Trophoblast cell (in vitro differentiated cells and primary cell): ENCODE data around the gene KRTAP10-9.
"Not testable (repeated sequence)": the region's sequence is repeated elsewhere in the genome, so short reads cannot be mapped to it uniquely, and the experiment has no call there.

ENCODE experiments used
- DNase-seq, 2 donors: peaks; one replicate each; pipeline ENCODE4 v3.0.0-alpha.2; 2016
- H2AFZ ChIP-seq: 2 replicates; pipeline ENCODE4 v1.6.1; 2013; ENCODE audit warnings: low read length, moderate library complexity, mild to moderate bottlenecking; ENCODE audit not compliant: insufficient read depth, poor library complexity
- H2AK5ac ChIP-seq: 2 replicates; pipeline ENCODE4 v1.6.1; 2013; ENCODE audit warnings: mild to moderate bottlenecking, low read length
- H2BK120ac ChIP-seq: 2 replicates; pipeline ENCODE4 v1.6.1; 2013; ENCODE audit warnings: low read length, mild to moderate bottlenecking, moderate library complexity; ENCODE audit not compliant: insufficient read depth, poor library complexity
- H2BK12ac ChIP-seq: 2 replicates; pipeline ENCODE4 v1.6.1; 2013; ENCODE audit warnings: mild to moderate bottlenecking, low read length, moderate library complexity
- H2BK5ac ChIP-seq: 2 replicates; pipeline ENCODE4 v1.6.1; 2013; ENCODE audit warnings: low read length, low read depth, moderate library complexity, mild to moderate bottlenecking; ENCODE audit not compliant: poor library complexity
- H3K14ac ChIP-seq: 2 replicates; pipeline ENCODE4 v1.6.1; 2013; ENCODE audit warnings: mild to moderate bottlenecking, low read length
- H3K18ac ChIP-seq: 2 replicates; pipeline ENCODE4 v1.6.1; 2013; ENCODE audit warnings: mild to moderate bottlenecking, low read length
- H3K23ac ChIP-seq: 2 replicates; pipeline ENCODE4 v1.6.1; 2013; ENCODE audit warnings: low read length
- H3K27ac ChIP-seq: 2 replicates; pipeline ENCODE4 v1.5.1; 2013; ENCODE audit warnings: low read depth, mild to moderate bottlenecking, inconsistent platforms, low read length, moderate library complexity
- H3K27me3 ChIP-seq: 2 replicates; pipeline ENCODE4 v1.6.1; 2013; ENCODE audit warnings: inconsistent platforms, mild to moderate bottlenecking, low read length, moderate library complexity; ENCODE audit not compliant: insufficient read depth
- H3K36me3 ChIP-seq, 2 experiments: 1 replicate in 1 of 2; 2 replicates in 1 of 2; pipeline ENCODE4 v1.6.1; 2013; ENCODE audit warnings: low read length in 2 of 2, mild to moderate bottlenecking in 2 of 2, moderate library complexity in 1 of 2; ENCODE audit not compliant: insufficient read depth in 2 of 2, control insufficient read depth in 1 of 2
- H3K4ac ChIP-seq: 2 replicates; pipeline ENCODE4 v1.6.1; 2013; ENCODE audit warnings: low read depth, mild to moderate bottlenecking, low read length, moderate library complexity
- H3K4me1 ChIP-seq, 2 experiments: 1 replicate in 1 of 2; 2 replicates in 1 of 2; pipeline ENCODE4 v1.6.1; 2013; ENCODE audit warnings: low read length in 2 of 2, mild to moderate bottlenecking in 2 of 2, moderate library complexity in 1 of 2; ENCODE audit not compliant: insufficient read depth in 2 of 2, control insufficient read depth in 1 of 2
- H3K4me2 ChIP-seq: 2 replicates; pipeline ENCODE4 v1.6.1; 2013; ENCODE audit warnings: inconsistent platforms, mild to moderate bottlenecking, low read length, moderate library complexity
- H3K4me3 ChIP-seq: 2 replicates; pipeline ENCODE4 v1.5.1; 2013; ENCODE audit warnings: mild to moderate bottlenecking, low read depth, low read length, inconsistent platforms
- H3K79me1 ChIP-seq: one replicate; pipeline ENCODE4 v1.6.1; 2013; ENCODE audit warnings: low read length
- H3K79me2 ChIP-seq: 2 replicates; pipeline ENCODE4 v1.6.1; 2013; ENCODE audit warnings: low read length, mild to moderate bottlenecking; ENCODE audit not compliant: control insufficient read depth, insufficient read depth, poor library complexity
- H3K9ac ChIP-seq: 2 replicates; pipeline ENCODE4 v1.6.1; 2013; ENCODE audit warnings: mild to moderate bottlenecking, low read length
- H3K9me3 ChIP-seq: 2 replicates; pipeline ENCODE4 v1.6.1; 2013; ENCODE audit warnings: low read depth, mild to moderate bottlenecking, control low read depth, inconsistent platforms, low read length; ENCODE audit not compliant: insufficient read depth
- H4K12ac ChIP-seq: 2 replicates; pipeline ENCODE4 v1.6.1; 2013; ENCODE audit warnings: low read depth, mild to moderate bottlenecking, low read length, moderate library complexity
- H4K8ac ChIP-seq: 2 replicates; pipeline ENCODE4 v1.6.1; 2013; ENCODE audit warnings: low read depth, mild to moderate bottlenecking, low read length, moderate library complexity
- H4K91ac ChIP-seq: one replicate; pipeline ENCODE4 v1.6.1; 2013; ENCODE audit warnings: low read depth, mild to moderate bottlenecking, low read length, moderate library complexity
- WGBS: extraction: QIAGEN DNeasy Blood & Tissue Kit; methylation state at CpG from one replicate; pipeline ENCODE4 v1.1.7; 2013; ENCODE audit warnings: missing lambda C conversion rate; ENCODE audit not compliant: insufficient read length, insufficient coverage; ENCODE audit errors: extremely low coverage; 5-methylcytosine and 5-hydroxymethylcytosine counted together

Gene KRTAP10-9

GRCh38 chr21:44580231-44580821, 46.6 kb upstream of the KRTAP10-9 start, which contains the start of gene KRTAP10-5:
TSS of gene KRTAP10-5 (minus strand) at chr21:44580604. CDS start at chr21:44580578, 26 bp downstream.
- Histone ChIP-seq H3K9me3 (peaks cover 16% of the 10 kb centered on the region), H3K4me3 (peak within 1 kb of the TSS; percentile 18)
- not testable (repeated sequence) for H3K9ac ChIP-seq, H3K79me1 ChIP-seq, H3K36me3 ChIP-seq, H2BK12ac ChIP-seq, H3K4me2 ChIP-seq, H2AK5ac ChIP-seq, H3K18ac ChIP-seq, DNase-seq, H3K14ac ChIP-seq, H2BK120ac ChIP-seq, H2BK5ac ChIP-seq, H3K27ac ChIP-seq, H2AFZ ChIP-seq, H4K12ac ChIP-seq, H3K4me1 ChIP-seq, H4K91ac ChIP-seq, H3K27me3 ChIP-seq, H3K4ac ChIP-seq, H4K8ac ChIP-seq, H3K23ac ChIP-seq, H3K79me2 ChIP-seq
- WGBS = no CpG with 5 or more reads among the region's 19 CpGs

- no peak overlapping the region for H2AK5ac ChIP-seq
- no peak overlapping the region for H3K14ac ChIP-seq
- H3K9ac ChIP-seq = no peak overlapping the region
- DNase-seq = no peak
- no peak overlapping the region for H3K27ac ChIP-seq
- no peak overlapping the region for H4K8ac ChIP-seq
- H3K4me3 ChIP-seq = no peak overlapping the region
- no peak overlapping the region for H2BK12ac ChIP-seq
- H3K18ac ChIP-seq = no peak overlapping the region
- H2BK5ac ChIP-seq = no peak overlapping the region
- no peaks in the 10 kb centered on the region for H3K27me3 ChIP-seq
- no peaks in the 10 kb centered on the region for H3K79me1 ChIP-seq
- H4K91ac ChIP-seq = no peak overlapping the region
- H4K12ac ChIP-seq = no peak overlapping the region
- H3K79me2 ChIP-seq = no peaks in the 10 kb centered on the region
- H3K36me3 ChIP-seq = no peaks in the 10 kb centered on the region
- H3K9me3 ChIP-seq = peaks cover 14% of the 10 kb centered on the region
- no peak overlapping the region for H3K4me2 ChIP-seq
- no peaks in the 10 kb centered on the region for H3K4me1 ChIP-seq
- H2AFZ ChIP-seq = no peak overlapping the region
- no CpG with 5 or more reads among the region's 3 CpGs for WGBS
- no peak overlapping the region for H3K4ac ChIP-seq
- H3K23ac ChIP-seq = no peak overlapping the region
- no peak overlapping the region for H2BK120ac ChIP-seq
Observed at GRCh38 chr21:44581158-44581557, 45.7 kb upstream of the KRTAP10-9 start.

GRCh38 chr21:44582055-44582454, 44.8 kb upstream of the KRTAP10-9 start:
- no peak overlapping the region for H2AK5ac ChIP-seq
- H4K12ac ChIP-seq = no peak overlapping the region
- no peak overlapping the region for H2BK5ac ChIP-seq
- H3K79me2 ChIP-seq = no peaks in the 10 kb centered on the region
- H3K36me3 ChIP-seq = no peaks in the 10 kb centered on the region
- no peak overlapping the region for H4K8ac ChIP-seq
- no peaks in the 10 kb centered on the region for H3K4me1 ChIP-seq
- no peak overlapping the region for H2BK12ac ChIP-seq
- peaks cover 14% of the 10 kb centered on the region for H3K9me3 ChIP-seq
- no peak overlapping the region for H3K4me3 ChIP-seq
- H2AFZ ChIP-seq = no peak overlapping the region
- no peak for DNase-seq
- H3K18ac ChIP-seq = no peak overlapping the region
- H3K23ac ChIP-seq = no peak overlapping the region
- H3K4me2 ChIP-seq = no peak overlapping the region
- H3K27me3 ChIP-seq = no peaks in the 10 kb centered on the region
- no peak overlapping the region for H4K91ac ChIP-seq
- H3K14ac ChIP-seq = no peak overlapping the region
- WGBS = no CpG with 5 or more reads among the region's 15 CpGs
- no peak overlapping the region for H3K4ac ChIP-seq
- no peak overlapping the region for H3K27ac ChIP-seq
- H3K79me1 ChIP-seq = no peaks in the 10 kb centered on the region
- no peak overlapping the region for H2BK120ac ChIP-seq
- no peak overlapping the region for H3K9ac ChIP-seq

DNA sequence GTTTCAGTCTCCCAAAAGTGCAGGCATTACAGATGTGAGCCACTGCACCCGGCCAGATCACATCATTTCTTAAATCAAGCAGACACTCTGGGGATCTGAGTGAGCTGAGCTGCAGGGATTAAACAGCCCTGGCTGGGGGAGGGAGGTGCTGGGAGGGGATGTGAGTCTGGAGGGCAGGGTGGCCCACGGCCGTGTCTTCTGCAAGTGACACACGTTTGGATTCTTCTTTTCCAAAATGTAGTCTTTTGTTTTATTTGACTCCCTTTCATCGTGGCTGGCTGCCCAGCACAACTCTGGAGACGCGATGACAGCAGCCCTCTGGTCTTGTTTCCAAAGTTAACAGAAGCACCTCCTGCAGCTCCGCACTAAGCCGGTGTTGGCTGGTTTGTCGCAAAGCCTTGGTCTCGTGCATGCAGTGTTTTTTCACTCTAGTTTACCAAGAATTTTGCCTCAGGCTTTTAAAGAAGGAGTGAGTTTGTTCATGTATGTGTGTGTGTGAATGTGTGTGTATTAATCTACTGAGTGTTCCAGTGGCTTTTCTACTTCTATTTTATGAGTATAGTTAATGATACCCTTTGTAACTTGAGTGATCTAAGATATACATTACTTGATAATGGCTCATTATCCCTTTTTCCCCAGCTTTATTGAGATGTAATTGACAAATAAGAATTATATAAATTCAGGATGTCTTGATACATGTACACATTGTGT, 43.6 kb upstream of the KRTAP10-9 start:
- no peak overlapping the region for H4K8ac ChIP-seq
- H3K4me1 ChIP-seq = no peaks in the 10 kb centered on the region
- no peak overlapping the region for H3K4me3 ChIP-seq
- no peaks in the 10 kb centered on the region for H3K79me1 ChIP-seq
- no peak overlapping the region for H4K91ac ChIP-seq
- H3K79me2 ChIP-seq = no peaks in the 10 kb centered on the region
- WGBS = no CpG with 5 or more reads among the region's 11 CpGs
- H3K4me2 ChIP-seq = no peak overlapping the region
- H4K12ac ChIP-seq = no peak overlapping the region
- H3K9ac ChIP-seq = no peak overlapping the region
- H2BK5ac ChIP-seq = no peak overlapping the region
- no peak overlapping the region for H3K27ac ChIP-seq
- H3K14ac ChIP-seq = no peak overlapping the region
- H3K4ac ChIP-seq = no peak overlapping the region
- no peak overlapping the region for H2AFZ ChIP-seq
- no peak overlapping the region for H2AK5ac ChIP-seq
- no peak overlapping the region for H2BK120ac ChIP-seq
- DNase-seq = peak in 1 of 2 donors; percentile 4
- H3K36me3 ChIP-seq = no peaks in the 10 kb centered on the region
- no peak overlapping the region for H3K18ac ChIP-seq
- peaks cover 10% of the 10 kb centered on the region for H3K9me3 ChIP-seq
- no peak overlapping the region for H2BK12ac ChIP-seq
- no peak overlapping the region for H3K23ac ChIP-seq
- no peaks in the 10 kb centered on the region for H3K27me3 ChIP-seq
